ENCODE results near the gene VCPKMT. TPM values are rescaled to one million over a fixed set of nuclear protein-coding genes. Genes with fewer than 3 reads are reported as not detected.
"Not testable (repeated sequence)": the region's sequence is repeated elsewhere in the genome, so short reads cannot be mapped to it uniquely, and the experiment has no call there.

Gene VCPKMT
- total RNA-seq, 1 donor from 2014 or later, result 6.0 TPM

DNA sequence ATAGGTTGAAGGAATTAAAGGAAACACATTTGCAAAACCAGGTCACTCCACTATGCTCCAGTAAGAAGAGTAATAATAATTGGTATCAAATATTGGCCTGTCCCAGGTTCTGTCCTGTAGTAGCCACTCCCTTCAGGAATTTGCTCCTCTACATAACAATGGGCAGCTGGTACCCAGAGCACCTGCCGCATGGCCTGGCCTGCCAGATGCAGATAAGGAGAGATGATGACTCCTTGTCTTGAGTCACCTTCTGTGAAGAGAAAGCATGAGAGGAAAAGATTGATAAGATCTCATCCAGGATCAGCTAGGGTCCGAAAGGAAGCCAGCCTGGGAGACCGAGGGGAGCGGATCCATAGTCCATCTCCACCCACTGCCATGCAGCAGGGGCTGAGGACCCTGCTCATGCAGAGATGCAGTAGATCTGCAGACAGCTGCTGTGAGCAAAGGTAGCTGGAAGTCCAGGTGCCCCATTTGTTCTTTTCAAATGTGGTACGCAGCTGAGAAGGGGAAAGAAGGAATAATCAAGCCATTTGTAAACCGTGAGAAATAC lies 24.3 kb downstream of the VCPKMT start:
- no peak for DNase-seq (ENCODE audit: low spot score)

DNA sequence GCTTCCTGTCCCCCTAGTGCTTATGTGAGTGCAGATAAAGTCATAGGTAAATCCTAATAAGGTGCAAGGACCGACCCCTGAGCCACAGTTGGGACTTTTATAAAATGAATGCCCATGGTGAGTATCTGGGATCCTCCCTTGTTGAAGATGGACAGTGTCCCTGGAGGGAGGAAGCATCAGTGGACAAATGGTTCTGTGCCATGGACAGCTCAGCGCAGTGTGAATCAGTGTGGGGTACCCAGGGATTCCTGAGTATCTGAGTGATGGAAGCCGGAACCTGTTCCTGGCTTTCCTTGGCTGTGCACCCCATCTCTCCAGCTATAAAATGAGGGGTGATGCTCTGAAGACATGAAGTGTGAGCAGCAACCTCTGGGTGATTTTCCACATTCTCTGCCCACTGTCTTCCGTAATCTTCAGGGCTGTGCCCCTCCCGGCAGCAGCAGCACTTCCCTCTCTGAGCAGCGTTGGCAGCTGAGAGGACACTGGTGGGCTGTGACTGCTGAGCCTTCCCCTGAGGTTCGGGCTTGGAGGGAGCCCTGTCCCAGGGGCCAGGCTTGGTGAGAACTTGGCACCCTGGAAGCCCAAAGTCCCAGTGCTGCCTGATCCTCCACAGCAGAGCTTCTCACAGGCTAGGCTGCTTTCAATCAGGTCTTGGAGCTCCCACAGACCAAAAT lies 25.0 kb downstream of the VCPKMT start:
- DNase-seq (ENCODE audit: low spot score), result no peak

DNA sequence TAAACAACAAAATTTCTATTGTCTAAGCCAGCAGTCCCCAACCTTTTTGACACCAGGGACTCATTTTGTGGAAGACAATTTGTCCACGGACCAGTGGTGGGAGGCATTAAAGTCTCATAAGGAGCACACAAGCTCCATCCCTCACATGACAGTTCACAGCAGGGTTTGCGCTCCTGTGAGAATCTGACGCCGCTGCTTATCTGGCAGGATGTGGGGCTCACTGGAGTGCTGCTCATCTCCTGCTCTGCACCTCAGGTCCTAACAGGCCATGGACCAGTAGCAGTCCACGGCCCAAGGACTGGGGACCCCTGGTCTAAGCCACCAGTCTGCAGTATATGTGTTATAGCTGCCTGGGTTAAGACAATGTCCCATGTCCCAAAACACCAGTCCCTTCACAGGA lies 27.2 kb downstream of the VCPKMT start:
- DNase-seq (ENCODE audit: low spot score), result no peak

- DNase-seq (ENCODE audit: low spot score), result no peak
Measured at GRCh38 chr14:50088731-50089130, 27.6 kb downstream of the VCPKMT start.

GRCh38 chr14:50088117-50088515 lies 28.3 kb downstream of the VCPKMT start:
- DNase-seq (ENCODE audit: low spot score), result no peak

- no peak for DNase-seq (ENCODE audit: low spot score)
Measured at GRCh38 chr14:50087341-50088116, 28.8 kb downstream of the VCPKMT start.

DNA sequence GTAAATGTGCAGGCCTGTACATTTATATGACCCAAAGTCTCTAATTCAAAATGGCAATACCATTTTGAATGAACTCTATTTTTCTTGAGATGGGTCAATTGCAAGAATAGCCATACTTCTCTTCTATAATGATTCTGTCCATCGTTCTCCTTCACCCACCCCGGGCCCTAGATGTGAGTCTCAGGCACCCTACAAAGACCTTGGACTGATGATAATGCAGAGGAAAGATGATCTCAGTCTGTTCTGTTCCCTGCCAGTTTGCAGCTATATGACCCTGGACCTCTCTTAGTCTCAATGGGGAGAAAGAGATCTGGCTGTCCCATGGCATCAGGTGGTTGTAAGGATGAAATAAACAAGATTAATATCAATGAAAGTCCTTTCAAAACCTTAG lies 30.1 kb downstream of the VCPKMT start:
- no peak for DNase-seq (ENCODE audit: low spot score)

GRCh38 chr14:50085570-50086320 lies 30.6 kb downstream of the VCPKMT start:
- no peak for DNase-seq (ENCODE audit: low spot score)

DNA sequence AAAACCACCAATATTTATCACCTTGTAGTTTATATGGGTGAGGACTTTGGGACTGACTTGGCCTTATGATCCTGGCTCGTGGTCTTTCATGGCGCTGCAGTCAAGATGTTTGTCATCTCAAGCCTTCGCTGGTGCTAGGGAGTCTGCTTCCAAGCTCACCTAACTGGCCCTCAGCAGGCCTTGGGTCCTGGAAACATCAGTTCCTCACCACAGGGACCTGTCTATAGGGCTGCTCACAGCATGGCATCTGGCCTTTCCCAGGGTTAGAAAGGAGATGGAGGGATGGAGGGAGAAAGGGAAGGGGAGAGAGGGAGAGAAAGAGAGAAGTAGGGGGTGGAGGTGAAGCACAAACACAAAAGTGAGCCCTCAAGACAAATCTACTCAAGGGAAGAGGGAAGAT lies 31.7 kb downstream of the VCPKMT start:
- no peak for DNase-seq (ENCODE audit: low spot score)

DNA sequence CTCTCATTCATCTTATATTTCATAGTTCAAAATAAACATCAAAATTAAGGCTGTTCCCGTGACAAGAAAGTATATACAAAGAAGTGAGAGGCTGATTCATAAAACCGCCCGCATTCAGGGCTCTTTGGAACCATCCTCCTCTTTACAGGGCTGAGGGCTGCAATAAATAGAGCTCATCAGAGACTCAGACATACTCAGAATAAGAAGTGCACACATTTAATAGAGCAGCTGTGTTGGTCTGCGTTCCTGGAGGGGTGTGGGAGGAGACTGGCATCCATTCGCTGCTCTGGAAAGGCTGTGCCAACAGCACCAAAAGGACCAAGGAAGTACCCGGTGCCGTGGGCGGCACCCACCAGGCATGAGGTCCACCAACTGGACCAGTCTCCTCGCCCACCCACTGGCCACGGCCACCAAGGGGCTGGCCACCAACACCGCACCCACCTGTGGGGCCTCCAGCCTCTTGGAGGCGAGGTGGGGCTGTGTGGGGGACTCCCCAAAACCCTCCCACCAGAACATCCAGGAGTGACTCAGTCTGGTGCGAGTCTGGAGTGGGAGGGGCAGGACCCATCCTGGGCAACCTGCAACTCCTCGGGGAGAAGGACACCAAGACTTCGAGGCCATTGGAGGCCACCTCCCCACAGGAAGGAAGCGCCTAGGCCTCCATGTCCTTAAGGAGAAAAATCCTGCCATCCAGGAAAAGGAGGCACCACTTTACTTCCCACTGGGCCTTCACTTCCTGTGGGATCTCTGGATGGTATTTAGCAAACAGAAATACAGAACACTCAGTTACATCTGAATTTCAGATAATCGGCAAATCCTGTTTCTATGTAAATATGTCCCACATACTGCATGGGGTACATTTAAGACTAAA lies 32.7 kb downstream of the VCPKMT start:
- no peak for DNase-seq (ENCODE audit: low spot score)

- DNase-seq (ENCODE audit: low spot score), result no peak
Measured at GRCh38 chr14:50082784-50083466, 33.4 kb downstream of the VCPKMT start.

DNA sequence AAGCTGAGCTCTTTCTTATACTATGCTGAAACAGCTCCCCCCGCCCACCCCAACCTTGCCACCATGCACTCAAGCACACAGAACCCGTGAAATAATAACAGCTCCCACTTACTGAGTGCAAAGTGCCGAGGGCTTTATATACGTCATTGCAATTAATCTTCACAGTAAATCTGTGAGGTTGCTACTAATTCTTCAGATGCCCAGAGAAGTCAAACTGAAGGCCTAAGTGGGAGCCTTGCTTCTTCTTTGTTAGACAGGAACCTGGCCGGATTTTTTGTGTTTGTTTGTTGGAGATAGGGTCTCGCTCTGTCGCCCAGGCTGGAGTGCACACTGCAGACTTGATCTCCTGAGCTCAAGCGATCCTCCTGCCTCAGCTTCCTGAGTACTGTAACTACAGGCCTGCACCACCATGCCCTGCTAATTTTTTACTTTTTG lies 34.0 kb downstream of the VCPKMT start:
- DNase-seq (ENCODE audit: low spot score), result peak; percentile 39

DNA sequence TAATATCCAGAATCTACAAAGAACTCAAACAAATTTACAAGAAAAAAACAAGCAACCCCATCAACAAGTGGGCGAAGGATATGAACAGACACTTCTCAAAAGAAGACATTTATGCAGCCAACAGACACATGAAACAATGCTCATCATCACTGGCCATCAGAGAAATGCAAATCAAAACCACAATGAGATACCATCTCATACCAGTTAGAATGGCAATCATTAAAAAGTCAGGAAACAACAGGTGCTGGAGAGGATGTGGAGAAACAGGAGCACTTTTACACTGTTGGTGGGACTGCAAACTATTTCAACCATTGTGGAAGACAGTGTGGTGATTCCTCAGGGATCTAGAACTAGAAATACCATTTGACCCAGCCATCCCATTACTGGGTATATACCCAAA lies 37.3 kb downstream of the VCPKMT start:
- not testable (repeated sequence) for DNase-seq (ENCODE audit: low spot score)

GRCh38 chr14:50073663-50074062 lies 42.7 kb downstream of the VCPKMT start:
- DNase-seq (ENCODE audit: low spot score), result not testable (repeated sequence)

DNA sequence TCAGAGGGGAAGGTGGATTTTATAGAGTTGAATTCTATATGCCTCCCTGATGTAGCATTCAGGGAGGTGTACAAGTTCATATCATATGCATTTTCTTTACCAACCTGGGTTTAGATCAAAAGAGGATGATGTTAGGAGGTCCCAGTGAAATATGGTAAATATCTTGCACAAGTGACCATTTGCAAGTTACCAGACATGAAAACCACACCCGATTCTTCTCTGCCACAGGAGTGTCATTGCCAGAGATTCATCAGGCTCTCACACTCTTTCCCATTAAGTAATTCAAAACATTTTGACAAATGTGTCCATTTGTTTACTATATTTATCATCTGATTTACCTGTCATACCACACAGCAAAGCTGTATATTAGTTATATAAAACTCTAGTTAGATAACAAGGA lies 44.0 kb downstream of the VCPKMT start:
- DNase-seq (ENCODE audit: low spot score), result no peak

- DNase-seq (ENCODE audit: low spot score), result no peak
Measured at GRCh38 chr14:50070840-50071548, 45.4 kb downstream of the VCPKMT start.

DNA sequence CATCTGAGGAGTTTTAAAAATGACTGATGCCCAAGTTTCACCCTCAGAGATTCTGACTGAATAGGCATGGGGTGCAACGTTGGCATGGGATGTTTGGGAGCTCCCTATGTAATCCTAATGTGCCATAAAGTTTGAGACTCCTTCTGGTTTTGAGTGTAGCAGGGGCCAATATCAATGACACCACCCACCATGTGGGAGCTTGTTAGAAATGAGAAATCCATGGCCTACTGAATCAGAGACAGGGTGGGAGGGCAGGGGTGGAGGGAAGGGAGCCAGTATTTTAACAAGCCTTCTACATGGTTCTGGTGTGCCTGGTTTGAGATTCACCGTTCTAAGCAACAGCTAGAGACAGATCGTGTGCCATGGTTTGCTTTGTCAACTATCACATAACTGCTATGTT lies 46.1 kb downstream of the VCPKMT start:
- DNase-seq (ENCODE audit: low spot score), result no peak

DNA sequence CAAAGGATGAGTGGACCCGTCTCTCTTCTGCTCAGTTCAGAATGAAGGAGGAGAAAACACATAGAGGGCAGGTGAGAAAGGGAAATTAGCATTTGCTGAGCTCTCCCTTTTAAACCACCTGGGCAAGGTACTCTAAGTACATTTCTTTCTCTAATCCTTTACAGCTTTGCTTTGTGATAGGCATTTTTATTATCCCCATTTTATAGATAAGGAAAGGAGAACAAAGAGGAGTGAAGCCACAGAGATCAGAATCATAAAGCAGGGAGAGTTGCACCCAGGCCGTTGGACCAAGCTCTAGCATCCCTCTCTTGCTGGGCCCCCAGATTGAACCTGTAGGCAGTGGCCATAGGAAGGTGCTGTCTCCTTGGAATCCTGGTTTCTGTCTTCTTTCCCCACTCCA lies 47.0 kb downstream of the VCPKMT start:
- no peak for DNase-seq (ENCODE audit: low spot score)

GRCh38 chr14:50068496-50068895 lies 47.9 kb downstream of the VCPKMT start:
- DNase-seq (ENCODE audit: low spot score), result no peak
